ENCODE measurements around the gene QDPR.

Gene QDPR

GRCh38 chr4:17436750-17437090 is 75.2 kb downstream of the QDPR start:
- no peak for TF ChIP-seq CTCF (conservative IDR thresholded peaks at IDR 0.05; ENCODE audit: low read length)
- no peak for DNase-seq (ENCODE audit: low read depth)
- no peak overlapping the region for H3K4me3 ChIP-seq (ENCODE audit: low read length)
